MM.1S (cell line): ENCODE data around the gene FKBP15.
"Not testable (repeated sequence)": the region's sequence is repeated elsewhere in the genome, so short reads cannot be mapped to it uniquely, and the experiment has no call there.

ENCODE experiments used
- DNase-seq: peaks from one replicate; pipeline ENCODE4 v3.0.0-alpha.2; 2015
- H2AFZ ChIP-seq: fragments of 300-600 bp; sonication (generic); 2 replicates; pipeline ENCODE4 v1.6.0; 2016; ENCODE audit warnings: antibody characterized with exemption, low read length
- H3F3A ChIP-seq: fragments of 300-600 bp; sonication (generic); 2 replicates; pipeline ENCODE4 v1.6.1; 2016; ENCODE audit warnings: mild to moderate bottlenecking, antibody characterized with exemption, low read length, moderate library complexity, mixed read lengths; ENCODE audit not compliant: insufficient read depth
- H3K27ac ChIP-seq: fragments of 300-600 bp; sonication (generic); 2 replicates; pipeline ENCODE4 v1.5.1; 2016; ENCODE audit warnings: mild to moderate bottlenecking, low read length
- H3K27me3 ChIP-seq: fragments of 300-600 bp; sonication (generic); replicated peaks from 2 replicates; pipeline ENCODE4 v1.6.0; 2016; ENCODE audit warnings: low read length; ENCODE audit not compliant: insufficient read depth
- H3K36me3 ChIP-seq: fragments of 300-600 bp; sonication (generic); replicated peaks from 2 replicates; pipeline ENCODE4 v1.6.1; 2016; ENCODE audit warnings: mild to moderate bottlenecking, low read length, mixed read lengths; ENCODE audit not compliant: insufficient read depth
- H3K4me1 ChIP-seq: fragments of 300-600 bp; sonication (generic); 2 replicates; pipeline ENCODE4 v1.6.1; 2016; ENCODE audit warnings: low read length, mixed read lengths
- H3K4me2 ChIP-seq: fragments of 300-600 bp; sonication (generic); 2 replicates; pipeline ENCODE4 v1.6.0; 2016; ENCODE audit warnings: low read depth, low read length
- H3K4me3 ChIP-seq: fragments of 300-600 bp; sonication (generic); 2 replicates; pipeline ENCODE4 v1.5.1; 2016; ENCODE audit warnings: low read length, mixed read lengths
- H3K79me2 ChIP-seq: fragments of 300-600 bp; sonication (generic); 2 replicates; pipeline ENCODE4 v1.6.1; 2016; ENCODE audit warnings: mixed run types, low read length, mixed read lengths
- H3K9ac ChIP-seq: fragments of 300-600 bp; sonication (generic); 2 replicates; pipeline ENCODE4 v1.6.1; 2016; ENCODE audit warnings: low read length, mixed read lengths
- H3K9me2 ChIP-seq: fragments of 300-600 bp; sonication (generic); replicated peaks from 2 replicates; pipeline ENCODE4 v1.6.1; 2016; ENCODE audit warnings: mild to moderate bottlenecking, low read length, mixed read lengths; ENCODE audit not compliant: insufficient read depth
- H3K9me3 ChIP-seq: fragments of 300-600 bp; sonication (generic); replicated peaks from 2 replicates; pipeline ENCODE4 v1.6.1; 2016; ENCODE audit warnings: mild to moderate bottlenecking, low read length, mixed read lengths; ENCODE audit not compliant: insufficient read depth
- H4K20me1 ChIP-seq: fragments of 300-600 bp; sonication (generic); 2 replicates; pipeline ENCODE4 v1.6.1; 2016; ENCODE audit warnings: mild to moderate bottlenecking, low read length, moderate library complexity, mixed read lengths; ENCODE audit not compliant: insufficient read depth
- EZH2 ChIP-seq: fragments of 300-600 bp; sonication (generic); optimal IDR thresholded peaks from 2 replicates; pipeline ENCODE3; 2017; ENCODE audit warnings: low read depth, mild to moderate bottlenecking, antibody characterized with exemption, low read length, mixed read lengths
- EZH2phosphoT487 ChIP-seq: fragments of 300-600 bp; sonication (generic); IDR thresholded peaks from 2 replicates; pipeline ENCODE4 v1.6.1; 2018; ENCODE audit warnings: antibody characterized with exemption, low read length
- TF ChIP-seq, protein P1 (sequence below): fragments of 300-600 bp; sonication (generic); IDR thresholded peaks from 2 replicates; pipeline ENCODE4 v1.5.1; 2016; ENCODE audit warnings: antibody characterized with exemption, low read length, mixed read lengths

Gene FKBP15

DNA sequence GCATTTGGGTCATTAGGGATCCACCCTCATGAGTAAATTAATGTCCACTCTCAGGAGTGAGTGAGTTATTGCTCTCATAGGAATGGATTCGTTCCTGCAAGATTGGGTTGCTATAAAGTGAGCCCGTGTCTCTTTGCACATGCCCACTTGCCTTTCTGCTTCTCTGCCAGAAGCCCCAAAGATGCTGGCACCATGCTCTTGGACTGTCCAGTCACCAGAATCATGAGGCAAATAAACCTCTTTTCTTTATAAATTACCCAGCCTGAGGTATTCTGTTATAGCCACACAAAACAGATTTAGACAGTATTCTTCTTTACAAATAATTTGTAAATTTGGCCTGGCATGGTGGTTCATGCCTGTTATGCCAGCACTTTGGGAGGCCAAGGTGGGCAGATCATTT, 29.7 kb upstream of the FKBP15 start:
- no peaks in the 10 kb centered on the region for H3K79me2 ChIP-seq
- H3K9me3 ChIP-seq, result no peaks in the 10 kb centered on the region
- no peak for TF ChIP-seq EZH2
- TF ChIP-seq, protein P1, sequence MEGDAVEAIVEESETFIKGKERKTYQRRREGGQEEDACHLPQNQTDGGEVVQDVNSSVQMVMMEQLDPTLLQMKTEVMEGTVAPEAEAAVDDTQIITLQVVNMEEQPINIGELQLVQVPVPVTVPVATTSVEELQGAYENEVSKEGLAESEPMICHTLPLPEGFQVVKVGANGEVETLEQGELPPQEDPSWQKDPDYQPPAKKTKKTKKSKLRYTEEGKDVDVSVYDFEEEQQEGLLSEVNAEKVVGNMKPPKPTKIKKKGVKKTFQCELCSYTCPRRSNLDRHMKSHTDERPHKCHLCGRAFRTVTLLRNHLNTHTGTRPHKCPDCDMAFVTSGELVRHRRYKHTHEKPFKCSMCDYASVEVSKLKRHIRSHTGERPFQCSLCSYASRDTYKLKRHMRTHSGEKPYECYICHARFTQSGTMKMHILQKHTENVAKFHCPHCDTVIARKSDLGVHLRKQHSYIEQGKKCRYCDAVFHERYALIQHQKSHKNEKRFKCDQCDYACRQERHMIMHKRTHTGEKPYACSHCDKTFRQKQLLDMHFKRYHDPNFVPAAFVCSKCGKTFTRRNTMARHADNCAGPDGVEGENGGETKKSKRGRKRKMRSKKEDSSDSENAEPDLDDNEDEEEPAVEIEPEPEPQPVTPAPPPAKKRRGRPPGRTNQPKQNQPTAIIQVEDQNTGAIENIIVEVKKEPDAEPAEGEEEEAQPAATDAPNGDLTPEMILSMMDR, result no peak
- TF ChIP-seq EZH2phosphoT487, result no peak
- no peak overlapping the region for H3K9ac ChIP-seq
- no peaks in the 10 kb centered on the region for H3F3A ChIP-seq
- no peaks in the 10 kb centered on the region for H4K20me1 ChIP-seq
- H3K27ac ChIP-seq, result no peak overlapping the region
- H3K9me2 ChIP-seq, result no peaks in the 10 kb centered on the region
- H3K36me3 ChIP-seq, result no peaks in the 10 kb centered on the region
- no peak for DNase-seq
- H3K4me1 ChIP-seq, result peaks cover 4% of the 10 kb centered on the region; the same call in 1 of the 2 replicates
- no peak overlapping the region for H2AFZ ChIP-seq
- H3K4me2 ChIP-seq, result no peak overlapping the region
- no peak overlapping the region for H3K4me3 ChIP-seq
- no peaks in the 10 kb centered on the region for H3K27me3 ChIP-seq

DNA sequence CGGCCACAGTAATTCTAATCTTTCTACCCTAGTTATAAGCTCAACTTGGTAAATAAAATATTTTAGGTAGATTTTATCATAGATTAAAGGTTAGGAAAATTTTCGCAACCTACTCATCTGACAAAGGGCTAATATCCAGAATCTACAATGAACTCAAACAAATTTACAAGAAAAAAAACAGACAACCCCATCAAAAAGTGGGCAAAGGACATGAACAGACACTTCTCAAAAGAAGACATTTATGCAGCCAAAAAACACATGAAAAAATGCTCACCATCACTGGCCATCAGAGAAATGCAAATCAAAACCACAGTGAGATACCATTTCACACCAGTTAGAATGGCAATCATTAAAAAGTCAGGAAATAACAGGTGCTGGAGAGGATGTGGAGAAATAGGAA, 28.6 kb upstream of the FKBP15 start:
- H4K20me1 ChIP-seq, H3K9me2 ChIP-seq, H3K9ac ChIP-seq, DNase-seq, H3K4me1 ChIP-seq, H3K9me3 ChIP-seq, H3K79me2 ChIP-seq, H3K27me3 ChIP-seq, H3K4me2 ChIP-seq, H2AFZ ChIP-seq, H3K27ac ChIP-seq, H3K36me3 ChIP-seq, H3F3A ChIP-seq, H3K4me3 ChIP-seq: not testable (repeated sequence)

DNA sequence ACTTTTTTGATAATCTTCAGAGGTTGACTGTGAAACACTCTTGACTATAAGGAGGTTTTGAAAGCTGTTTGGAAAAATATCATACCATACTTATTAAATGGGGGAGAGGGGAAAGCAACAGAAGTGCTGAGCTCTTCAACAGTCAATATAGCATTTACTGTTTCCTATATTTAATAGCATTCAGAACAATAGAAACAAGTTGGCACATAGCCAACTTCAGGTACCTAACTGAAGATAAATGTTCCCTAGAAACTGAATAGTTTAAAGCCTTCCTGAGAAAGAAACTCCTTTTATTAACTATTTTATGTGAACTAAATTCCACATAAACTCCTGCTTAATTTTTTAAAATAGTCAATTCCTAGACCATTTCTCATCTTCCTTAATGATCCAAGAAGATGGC, 26.6 kb upstream of the FKBP15 start:
- Histone ChIP-seq H3K9me3 (no peaks in the 10 kb centered on the region), H3K36me3 (no peaks in the 10 kb centered on the region), H3K9ac (no peak overlapping the region), H3K27ac (no peak overlapping the region), H3K4me3 (no peak overlapping the region), H3K4me1 (peaks cover 4% of the 10 kb centered on the region; the same call in 1 of the 2 replicates), H3K9me2 (no peaks in the 10 kb centered on the region), H3F3A (no peaks in the 10 kb centered on the region), H3K79me2 (no peaks in the 10 kb centered on the region), H2AFZ (no peak overlapping the region), H3K27me3 (no peaks in the 10 kb centered on the region), H4K20me1 (no peaks in the 10 kb centered on the region), H3K4me2 (no peak overlapping the region)
- TF ChIP-seq, protein P1, result no peak
- TF ChIP-seq EZH2phosphoT487 (no peak), EZH2 (no peak)
- no peak for DNase-seq

DNA sequence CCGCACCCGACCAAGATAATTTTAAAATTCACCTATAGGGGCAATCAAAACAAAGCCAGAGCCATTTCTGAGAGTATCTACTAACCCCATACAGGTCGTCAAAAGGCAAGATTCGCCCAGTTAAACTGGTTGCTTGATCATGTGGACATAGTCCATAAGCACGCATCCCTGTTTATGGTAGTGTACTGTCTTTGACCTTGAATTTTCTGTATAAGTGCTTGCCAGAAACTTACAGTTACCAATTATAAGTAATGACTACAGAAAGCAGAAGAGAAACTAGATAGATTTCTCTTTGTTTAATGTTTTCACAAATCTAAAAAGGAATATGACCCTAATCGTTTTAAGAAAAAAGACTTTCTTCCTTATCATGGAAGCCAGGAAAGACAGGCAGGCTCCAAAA, 25.9 kb upstream of the FKBP15 start:
- DNase-seq, result no peak

More for the DNA sequence above, 25.9 kb upstream of the FKBP15 start:
- Histone ChIP-seq H3K4me3 (no peak overlapping the region), H3K27me3 (no peaks in the 10 kb centered on the region), H3K9me3 (no peaks in the 10 kb centered on the region), H3K36me3 (no peaks in the 10 kb centered on the region), H3F3A (no peaks in the 10 kb centered on the region), H3K4me2 (no peak overlapping the region), H4K20me1 (no peaks in the 10 kb centered on the region), H3K79me2 (no peaks in the 10 kb centered on the region), H2AFZ (no peak overlapping the region), H3K9ac (no peak overlapping the region), H3K4me1 (peaks cover 4% of the 10 kb centered on the region; the same call in 1 of the 2 replicates), H3K27ac (no peak overlapping the region), H3K9me2 (no peaks in the 10 kb centered on the region)
- TF ChIP-seq EZH2phosphoT487 (no peak), EZH2 (no peak)
- TF ChIP-seq, protein P1, result no peak
